GM19023 (cell line): ENCODE results near the gene GRIA3.
"Not testable (repeated sequence)": the region's sequence is repeated elsewhere in the genome, so short reads cannot be mapped to it uniquely, and the experiment has no call there.

ENCODE experiments used
- ATAC-seq: cut with Tn5 transposase; IDR thresholded peaks from one replicate; pipeline ENCODE4 v1.9.1; 2021; ENCODE audit warnings: mild to moderate bottlenecking, moderate library complexity; ENCODE audit not compliant: unreplicated experiment

GRIA3 gene

GRCh38 chrX:123337886-123338639 is 154.0 kb downstream of the GRIA3 start:
- ATAC-seq = no peak

- ATAC-seq = no peak
Measured at GRCh38 chrX:123339221-123339905, 155.3 kb downstream of the GRIA3 start.

- ATAC-seq = no peak
Measured at GRCh38 chrX:123340696-123341095, 156.6 kb downstream of the GRIA3 start.

GRCh38 chrX:123348468-123348867 is 164.4 kb downstream of the GRIA3 start:
- no peak for ATAC-seq

GRCh38 chrX:123350226-123350625 is 166.1 kb downstream of the GRIA3 start:
- ATAC-seq = no peak

GRCh38 chrX:123357941-123358340 is 173.9 kb downstream of the GRIA3 start:
- peak; percentile 93 for ATAC-seq

GRCh38 chrX:123358457-123358856 is 174.4 kb downstream of the GRIA3 start:
- ATAC-seq = no peak

- ATAC-seq = no peak
Measured at GRCh38 chrX:123361371-123361770, 177.3 kb downstream of the GRIA3 start.

GRCh38 chrX:123386196-123386595 is 202.1 kb downstream of the GRIA3 start:
- ATAC-seq = not testable (repeated sequence)

GRCh38 chrX:123392921-123393320 is 208.8 kb downstream of the GRIA3 start:
- no peak for ATAC-seq

- no peak for ATAC-seq
Measured at GRCh38 chrX:123399709-123400108, 215.6 kb downstream of the GRIA3 start.

GRCh38 chrX:123405231-123405630 is 221.2 kb downstream of the GRIA3 start:
- ATAC-seq = no peak

GRCh38 chrX:123408821-123409737 is 225.0 kb downstream of the GRIA3 start:
- peak; percentile 39 for ATAC-seq

GRCh38 chrX:123422875-123423274 is 238.8 kb downstream of the GRIA3 start:
- ATAC-seq = no peak

- ATAC-seq = peak; percentile 92
Measured at GRCh38 chrX:123424546-123424945, 240.5 kb downstream of the GRIA3 start.

- no peak for ATAC-seq
Measured at GRCh38 chrX:123425471-123425870, 241.4 kb downstream of the GRIA3 start.

- no peak for ATAC-seq
Measured at GRCh38 chrX:123425904-123426303, 241.8 kb downstream of the GRIA3 start.

GRCh38 chrX:123432361-123433150 is 248.5 kb downstream of the GRIA3 start:
- no peak for ATAC-seq

GRCh38 chrX:123436512-123437136 is 252.5 kb downstream of the GRIA3 start:
- ATAC-seq = no peak

GRCh38 chrX:123439926-123440325 is 255.8 kb downstream of the GRIA3 start:
- not testable (repeated sequence) for ATAC-seq
